ENCODE results near the gene PDE4C. TPM values are rescaled to one million over a fixed set of nuclear protein-coding genes. Genes with fewer than 3 reads are reported as not detected.

Gene PDE4C
- total and polyA plus RNA-seq, 2 donors (not counting 1 experiment from before 2014, with no cell fraction given), result 0.35 to 2.0 TPM

- no peak overlapping the region for H3K27ac ChIP-seq (ENCODE audit: insufficient read depth, low read length)
- H3K79me2 ChIP-seq (ENCODE audit: control insufficient read depth, insufficient read depth, low read length), result peaks cover 29% of the 10 kb centered on the region
- no peaks in the 10 kb centered on the region for H4K20me1 ChIP-seq (ENCODE audit: control insufficient read depth, extremely low read depth, insufficient read depth, low read length)
- H3K4me2 ChIP-seq (ENCODE audit: extremely low read depth, insufficient read depth, low read length), result no peak overlapping the region
- no peak overlapping the region for H3K9ac ChIP-seq (ENCODE audit: insufficient read depth, low read length)
- H3K36me3 ChIP-seq (ENCODE audit: control insufficient read depth, insufficient read depth, low read length), result peaks cover 7% of the 10 kb centered on the region
- no peak overlapping the region for H3K4me3 ChIP-seq (replicated peaks in 1 of 4; ENCODE audit: control extremely low read depth in 1 of 4, insufficient read depth in 1 of 4, low read depth in 3 of 4, low read length in 4 of 4)
- no peak overlapping the region for H2AFZ ChIP-seq (ENCODE audit: low read length)
- TF ChIP-seq EZH2 (IDR thresholded peaks at IDR 0.05; ENCODE audit: low read length, missing control alignments) (no peak), CTCF (conservative IDR thresholded peaks at IDR 0.05 in 1 of 2, IDR thresholded peaks at IDR 0.05 in 1 of 2; ENCODE audit: low read depth in 1 of 2, low read length in 2 of 2) (no peak)
- H3K27me3 ChIP-seq (ENCODE audit: control insufficient read depth, insufficient read depth, low read length), result no peaks in the 10 kb centered on the region
- peaks cover 23% of the 10 kb centered on the region for H3K4me1 ChIP-seq (ENCODE audit: control insufficient read depth, extremely low read depth, insufficient read depth, low read length)
- no peaks in the 10 kb centered on the region for H3K9me3 ChIP-seq (ENCODE audit: control insufficient read depth, insufficient read depth, low read depth, low read length)
- DNase-seq (ENCODE audit: low read depth in 2 of 2), result no peak
These were observed 47.5 kb upstream of the PDE4C start for GRCh38 chr19:18273561-18274218.

DNA sequence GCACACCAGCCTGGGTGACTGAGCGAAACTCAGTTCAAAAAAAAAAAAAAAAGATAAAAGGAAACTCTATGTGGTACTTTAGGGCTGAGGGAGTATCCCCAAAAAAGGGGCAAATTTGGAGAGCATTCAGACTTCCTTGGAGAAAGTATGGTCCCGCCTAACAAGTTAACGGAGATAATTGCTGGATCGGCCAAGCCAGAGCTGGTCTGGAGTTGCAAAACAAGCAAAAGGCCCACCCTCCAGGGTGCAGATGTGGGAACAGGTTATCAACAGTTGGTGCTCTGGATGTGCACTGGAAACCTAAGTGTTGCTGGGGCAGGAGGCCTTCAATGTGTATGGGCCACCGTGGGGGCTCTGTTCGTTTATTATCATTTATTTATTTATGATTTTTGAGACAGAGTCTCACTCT is 45.2 kb upstream of the PDE4C start:
- no peak overlapping the region for H3K27ac ChIP-seq (ENCODE audit: insufficient read depth, low read length)
- no peak overlapping the region for H3K4me2 ChIP-seq (ENCODE audit: extremely low read depth, insufficient read depth, low read length)
- peaks cover 9% of the 10 kb centered on the region for H3K36me3 ChIP-seq (ENCODE audit: control insufficient read depth, insufficient read depth, low read length)
- peaks cover 13% of the 10 kb centered on the region for H3K79me2 ChIP-seq (ENCODE audit: control insufficient read depth, insufficient read depth, low read length)
- H3K9me3 ChIP-seq (ENCODE audit: control insufficient read depth, insufficient read depth, low read depth, low read length), result no peaks in the 10 kb centered on the region
- no peak overlapping the region for H3K9ac ChIP-seq (ENCODE audit: insufficient read depth, low read length)
- no peak for DNase-seq (ENCODE audit: low read depth in 2 of 2)
- H4K20me1 ChIP-seq (ENCODE audit: control insufficient read depth, extremely low read depth, insufficient read depth, low read length), result no peaks in the 10 kb centered on the region
- TF ChIP-seq CTCF (conservative IDR thresholded peaks at IDR 0.05 in 1 of 2, IDR thresholded peaks at IDR 0.05 in 1 of 2; ENCODE audit: low read depth in 1 of 2, low read length in 2 of 2), result no peak
- no peak for TF ChIP-seq EZH2 (IDR thresholded peaks at IDR 0.05; ENCODE audit: low read length, missing control alignments)
- H3K4me3 ChIP-seq (replicated peaks in 1 of 4; ENCODE audit: control extremely low read depth in 1 of 4, insufficient read depth in 1 of 4, low read depth in 3 of 4, low read length in 4 of 4), result no peak overlapping the region
- no peaks in the 10 kb centered on the region for H3K27me3 ChIP-seq (ENCODE audit: control insufficient read depth, insufficient read depth, low read length)
- no peak overlapping the region for H2AFZ ChIP-seq (ENCODE audit: low read length)
- H3K4me1 ChIP-seq (ENCODE audit: control insufficient read depth, extremely low read depth, insufficient read depth, low read length), result peaks cover 16% of the 10 kb centered on the region

- H2AFZ ChIP-seq (ENCODE audit: low read length), result no peak overlapping the region
- no peaks in the 10 kb centered on the region for H3K9me3 ChIP-seq (ENCODE audit: control insufficient read depth, insufficient read depth, low read depth, low read length)
- no peak for TF ChIP-seq EZH2 (IDR thresholded peaks at IDR 0.05; ENCODE audit: low read length, missing control alignments)
- TF ChIP-seq CTCF (conservative IDR thresholded peaks at IDR 0.05 in 1 of 2, IDR thresholded peaks at IDR 0.05 in 1 of 2; ENCODE audit: low read depth in 1 of 2, low read length in 2 of 2), result no peak
- peaks cover 8% of the 10 kb centered on the region for H3K79me2 ChIP-seq (ENCODE audit: control insufficient read depth, insufficient read depth, low read length)
- H3K4me3 ChIP-seq (replicated peaks in 1 of 4; ENCODE audit: control extremely low read depth in 1 of 4, insufficient read depth in 1 of 4, low read depth in 3 of 4, low read length in 4 of 4), result no peak overlapping the region
- no peaks in the 10 kb centered on the region for H3K27me3 ChIP-seq (ENCODE audit: control insufficient read depth, insufficient read depth, low read length)
- peaks cover 8% of the 10 kb centered on the region for H3K4me1 ChIP-seq (ENCODE audit: control insufficient read depth, extremely low read depth, insufficient read depth, low read length)
- H3K36me3 ChIP-seq (ENCODE audit: control insufficient read depth, insufficient read depth, low read length), result peaks cover 14% of the 10 kb centered on the region
- H3K27ac ChIP-seq (ENCODE audit: insufficient read depth, low read length), result no peak overlapping the region
- H4K20me1 ChIP-seq (ENCODE audit: control insufficient read depth, extremely low read depth, insufficient read depth, low read length), result no peaks in the 10 kb centered on the region
- no peak overlapping the region for H3K9ac ChIP-seq (ENCODE audit: insufficient read depth, low read length)
- DNase-seq (ENCODE audit: low read depth in 2 of 2), result no peak
- no peak overlapping the region for H3K4me2 ChIP-seq (ENCODE audit: extremely low read depth, insufficient read depth, low read length)
These were observed 44.1 kb upstream of the PDE4C start for GRCh38 chr19:18270326-18270725.

Data from fibroblast of lung (primary cell).